GM18858 (cell line): ENCODE results near the gene HAX1.
"Not testable (repeated sequence)": the region's sequence is repeated elsewhere in the genome, so short reads cannot be mapped to it uniquely, and the experiment has no call there.

Experiments used
- ATAC-seq: cut with Tn5 transposase; IDR thresholded peaks from one replicate; pipeline ENCODE4 v1.9.1; 2021; ENCODE audit not compliant: unreplicated experiment

Gene HAX1

DNA sequence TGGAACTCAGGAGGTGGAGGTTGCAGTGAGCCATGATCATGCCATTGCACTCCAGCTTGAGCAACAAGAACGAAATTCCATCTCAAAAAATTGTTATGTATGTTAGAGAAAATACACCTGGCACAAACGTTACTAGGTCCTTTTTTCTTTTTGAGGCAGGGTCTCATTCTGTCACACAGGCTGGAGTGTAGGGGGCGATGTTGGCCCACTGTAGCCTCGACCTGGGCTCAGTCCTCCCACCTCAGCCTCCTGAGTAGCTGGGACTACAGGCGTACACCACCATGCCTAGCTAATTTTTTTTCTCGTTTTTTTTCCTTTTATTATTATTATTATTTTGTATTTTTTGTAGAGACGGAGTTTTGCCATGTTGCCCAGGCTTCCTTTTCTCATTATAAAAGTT, 4.4 kb downstream of the HAX1 start:
- no peak for ATAC-seq

DNA sequence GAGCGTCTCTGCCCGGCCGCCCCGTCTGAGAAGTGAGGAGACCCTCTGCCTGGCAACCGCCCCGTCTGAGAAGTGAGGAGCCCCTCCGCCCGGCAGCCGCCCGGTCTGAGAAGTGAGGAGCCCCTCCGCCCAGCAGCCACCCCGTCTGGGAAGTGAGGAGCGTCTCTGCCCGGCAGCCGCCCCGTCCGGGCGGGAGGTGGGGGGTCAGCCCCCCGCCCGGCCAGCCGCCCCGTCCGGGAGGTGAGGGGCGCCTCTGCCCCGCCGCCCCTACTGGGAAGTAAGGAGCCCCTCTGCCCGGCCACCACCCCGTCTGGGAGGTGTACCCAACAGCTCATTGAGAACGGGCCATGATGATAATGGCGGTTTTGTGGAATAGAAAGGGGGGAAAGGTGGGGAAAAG, 15.2 kb downstream of the HAX1 start:
- ATAC-seq: not testable (repeated sequence)

DNA sequence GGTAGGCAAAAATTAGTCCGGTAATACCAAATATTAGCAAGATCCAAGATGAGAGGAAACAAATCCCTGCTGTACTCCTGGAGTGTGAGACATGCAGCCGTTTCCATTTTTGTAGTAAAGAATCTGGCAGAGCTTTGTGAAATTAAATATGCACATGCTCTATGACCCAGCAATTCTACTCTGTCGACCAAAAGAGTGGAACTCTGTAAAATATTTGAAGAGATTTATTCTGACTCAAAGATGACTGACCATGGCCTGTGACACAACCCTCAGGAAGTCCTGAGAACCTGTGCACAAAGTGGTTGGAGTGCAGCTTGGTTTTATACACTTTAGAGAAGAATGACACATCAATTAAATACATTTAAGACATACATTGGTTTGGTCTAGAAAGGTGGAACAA, 16.2 kb downstream of the HAX1 start:
- ATAC-seq: no peak

DNA sequence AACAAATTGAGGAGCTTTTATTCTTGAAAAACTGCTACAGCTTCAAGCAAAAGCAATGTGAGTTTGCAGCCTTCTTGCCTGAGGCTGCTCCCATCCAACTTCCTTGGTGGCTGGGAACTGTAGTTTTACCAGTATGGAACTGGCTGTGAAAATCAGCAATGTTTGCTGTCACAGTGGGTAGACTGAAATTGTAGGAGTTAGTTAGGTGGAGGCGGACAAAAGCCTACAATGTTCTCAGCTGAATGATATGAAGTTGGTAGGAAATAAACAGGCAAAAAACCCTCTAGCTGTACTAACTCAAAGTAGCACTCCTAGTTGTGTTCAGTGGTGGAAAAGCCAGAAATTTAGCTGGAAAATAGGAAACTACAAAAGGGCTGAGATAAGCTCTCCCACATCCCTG, 18.5 kb downstream of the HAX1 start:
- no peak for ATAC-seq

DNA sequence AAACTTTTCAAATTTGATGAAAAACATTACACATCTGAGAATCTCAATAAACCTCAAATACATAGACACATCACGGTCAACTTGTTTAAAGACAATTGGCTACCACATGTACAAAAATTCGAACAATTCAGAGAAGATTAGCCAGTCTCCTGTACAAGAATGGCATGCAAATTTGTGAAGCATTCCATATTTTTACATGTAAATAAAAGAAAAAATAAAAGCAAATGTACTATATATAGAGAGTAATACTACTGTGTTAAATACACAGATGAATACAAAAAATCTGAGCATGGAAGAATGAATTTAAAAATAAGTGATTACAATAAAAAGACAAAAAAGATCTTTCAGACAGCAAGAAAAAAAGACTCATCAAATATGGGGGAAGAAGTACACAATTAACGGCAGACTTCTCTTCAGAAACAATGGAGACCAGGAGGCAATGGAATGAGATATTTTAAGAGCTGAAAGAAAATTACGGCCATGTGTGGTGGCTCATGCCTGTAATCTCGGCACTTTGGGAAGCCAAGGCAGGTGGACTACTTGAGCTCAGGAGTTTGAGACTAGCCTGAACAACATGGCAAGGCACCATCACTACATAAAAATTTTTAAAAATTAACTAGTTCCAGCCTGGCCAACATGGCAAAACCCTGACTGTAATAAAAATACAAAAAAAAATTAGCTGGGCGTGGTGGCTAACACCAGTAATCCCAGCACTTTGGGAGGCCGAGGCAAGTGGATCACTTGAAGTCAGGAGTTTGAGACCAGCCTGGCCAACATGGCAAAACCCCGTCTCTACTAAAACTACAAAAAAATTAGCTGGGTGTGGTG, 23.2 kb downstream of the HAX1 start:
- no peak for ATAC-seq

DNA sequence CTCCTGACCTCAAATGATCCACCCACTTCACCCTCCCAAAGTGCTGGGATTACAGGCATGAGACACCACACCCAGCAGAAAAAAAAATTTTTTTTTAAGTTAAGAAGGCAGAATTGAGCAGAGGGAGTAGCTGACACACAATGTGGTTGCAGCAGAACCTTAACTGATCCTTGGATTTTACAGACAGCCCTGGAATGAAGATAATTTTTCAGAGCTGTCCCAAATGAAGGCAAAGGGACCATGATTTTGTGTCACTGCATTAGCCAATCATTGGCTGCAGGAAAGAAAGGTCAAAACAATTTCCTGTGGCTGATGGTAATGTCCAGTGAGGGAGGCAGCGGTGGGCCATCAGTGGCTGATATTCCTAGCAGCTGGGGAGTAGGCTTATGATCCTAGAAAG, 29.2 kb downstream of the HAX1 start:
- ATAC-seq: no peak

DNA sequence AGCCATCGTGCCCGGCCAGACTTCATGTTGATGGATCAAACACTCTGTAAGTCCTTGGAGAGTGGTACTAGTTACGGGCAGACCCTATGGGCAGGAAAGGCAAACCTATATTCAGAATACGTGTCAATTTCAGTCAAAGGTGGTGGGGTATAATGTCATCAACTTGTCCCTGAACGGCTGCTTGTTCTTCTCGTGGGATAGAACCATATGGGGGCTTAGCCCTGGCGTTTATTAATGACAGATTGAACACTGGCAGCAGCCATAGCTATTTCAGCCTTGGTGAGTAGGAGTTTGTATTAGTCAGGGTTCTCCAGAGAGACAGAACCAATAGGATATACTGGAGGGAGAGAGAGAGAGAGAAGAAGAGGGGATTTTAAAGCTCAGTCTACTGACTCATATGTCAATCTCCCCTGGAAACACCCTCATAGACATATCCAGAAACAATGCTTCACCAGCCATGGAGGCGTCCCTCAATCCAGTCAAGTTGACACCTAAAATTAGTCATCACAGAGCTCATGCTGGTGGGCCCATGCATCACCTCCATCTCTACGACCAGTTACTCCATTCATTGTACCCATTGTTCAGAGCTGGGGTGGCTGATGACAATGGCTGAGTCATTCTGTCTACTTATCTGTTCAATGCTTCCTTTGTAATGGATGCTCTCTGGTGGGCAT, 32.4 kb downstream of the HAX1 start:
- no peak for ATAC-seq

DNA sequence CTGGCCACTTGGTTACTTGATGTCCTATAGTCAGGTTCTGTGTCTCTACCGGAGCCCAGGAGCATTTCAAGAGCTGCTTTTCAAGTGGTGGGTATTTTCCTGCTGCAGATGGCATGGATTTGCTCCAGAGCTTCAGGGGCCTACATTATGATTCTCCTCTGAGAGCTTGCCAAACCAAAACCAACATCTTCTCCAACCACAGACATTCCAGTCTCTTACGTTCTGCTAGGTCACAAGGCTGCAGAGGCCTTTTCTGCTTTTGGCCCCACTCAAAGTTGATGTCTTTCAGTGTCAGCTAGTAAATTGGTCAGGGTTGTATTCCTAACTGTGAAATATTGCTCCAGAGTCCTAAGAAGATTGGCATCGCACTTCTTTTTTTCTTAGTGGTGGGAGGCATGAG, 33.7 kb downstream of the HAX1 start:
- ATAC-seq: no peak

DNA sequence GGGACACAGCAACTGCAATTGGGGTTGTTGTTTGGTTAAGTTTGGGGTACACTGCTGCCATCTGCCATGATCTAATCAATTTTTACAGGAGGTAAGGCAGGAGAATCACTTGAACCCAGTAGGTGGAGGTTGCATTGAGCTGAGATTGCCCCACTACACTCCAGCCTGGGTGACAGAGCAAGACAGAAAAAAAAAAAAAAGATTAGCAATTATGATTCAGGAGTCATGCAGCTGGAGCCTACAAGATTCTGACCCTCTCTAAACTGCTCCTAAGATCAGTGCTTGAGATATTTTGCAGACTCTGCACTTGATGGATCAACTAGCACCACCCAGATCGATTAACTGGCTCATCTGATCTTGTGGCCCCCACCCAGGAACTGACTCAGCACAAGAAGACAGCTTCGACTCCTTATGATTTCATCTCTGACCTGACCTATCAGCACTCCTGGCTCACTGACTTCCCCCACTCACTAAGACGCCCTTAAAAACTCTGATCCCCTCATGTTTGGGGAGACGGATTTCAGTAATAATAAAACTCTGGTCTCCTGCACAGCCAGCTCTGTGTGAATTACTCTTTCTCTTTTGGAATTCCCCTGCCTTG, 35.3 kb downstream of the HAX1 start:
- not testable (repeated sequence) for ATAC-seq

DNA sequence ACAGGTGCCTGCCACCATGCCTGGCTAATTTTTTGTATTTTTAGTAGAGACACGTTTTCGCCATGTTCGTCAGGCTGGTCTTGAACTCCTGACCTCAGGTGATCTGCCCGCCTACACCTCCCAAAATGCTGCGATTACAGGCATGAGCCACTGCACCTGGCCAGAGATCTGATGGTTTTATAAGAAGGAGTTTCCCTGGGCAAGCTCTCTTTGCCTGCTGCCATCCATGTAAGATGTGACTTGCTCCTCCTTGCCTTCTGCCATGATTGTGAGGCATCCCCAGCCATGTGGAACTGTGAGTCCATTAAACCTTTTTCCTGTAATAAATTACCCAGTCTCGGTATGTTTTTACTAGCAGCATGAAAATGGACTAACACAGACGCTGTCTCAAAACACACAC, 36.7 kb downstream of the HAX1 start:
- not testable (repeated sequence) for ATAC-seq

DNA sequence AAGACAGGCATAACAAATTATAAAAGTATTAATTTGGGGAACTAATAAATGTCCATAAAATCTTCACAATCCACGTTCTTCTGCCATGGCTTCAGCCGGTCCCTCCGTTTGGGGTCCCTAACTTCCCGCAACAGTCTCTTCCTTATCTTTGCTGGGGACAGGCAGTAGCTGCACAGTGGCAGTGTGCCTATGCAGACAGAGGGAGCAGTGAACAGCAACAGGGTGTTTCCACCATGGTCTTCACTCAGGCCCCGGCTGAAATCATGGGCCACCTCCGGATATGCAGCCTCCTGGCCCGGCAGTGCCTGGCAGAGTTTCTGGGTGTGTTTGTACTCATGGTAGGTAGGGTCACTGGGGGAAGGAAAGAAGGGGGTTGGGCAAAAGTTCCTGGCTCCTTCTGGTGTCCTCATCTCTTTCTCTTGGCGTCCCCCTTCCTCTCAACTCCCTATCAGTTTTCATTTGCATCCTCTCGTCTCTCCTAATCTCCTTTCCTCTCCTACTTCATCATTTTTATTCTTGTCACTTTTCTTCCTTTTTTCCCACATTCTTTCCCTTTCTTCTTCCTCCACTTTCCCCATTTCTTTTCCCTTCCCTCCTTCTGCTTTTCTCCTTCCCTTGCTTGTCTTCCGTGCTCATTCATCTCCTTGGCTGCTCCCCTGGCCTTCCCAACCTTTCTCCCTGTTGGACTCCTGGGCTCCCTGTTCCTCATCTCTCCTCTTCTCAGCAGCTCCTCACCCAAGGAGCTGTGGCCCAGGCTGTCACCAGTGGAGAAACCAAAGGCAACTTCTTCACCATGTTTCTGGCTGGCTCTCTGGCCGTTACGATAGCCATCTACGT, 40.0 kb downstream of the HAX1 start:
- ATAC-seq: not testable (repeated sequence)

DNA sequence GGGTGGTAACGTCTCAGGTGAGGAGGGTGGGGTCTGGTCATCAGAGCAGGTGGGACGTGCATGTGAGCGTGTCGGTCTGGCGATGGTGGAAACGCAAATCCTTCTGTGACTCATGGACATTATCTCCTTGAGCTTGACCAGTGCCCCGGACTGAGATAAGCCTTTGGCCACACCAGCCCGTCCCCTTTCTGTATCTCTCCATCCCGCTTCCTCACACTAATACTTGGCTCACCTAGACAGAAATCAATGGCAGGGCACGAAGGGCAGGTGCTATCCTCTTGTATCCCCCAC, 40.6 kb downstream of the HAX1 start:
- ATAC-seq: no peak

DNA sequence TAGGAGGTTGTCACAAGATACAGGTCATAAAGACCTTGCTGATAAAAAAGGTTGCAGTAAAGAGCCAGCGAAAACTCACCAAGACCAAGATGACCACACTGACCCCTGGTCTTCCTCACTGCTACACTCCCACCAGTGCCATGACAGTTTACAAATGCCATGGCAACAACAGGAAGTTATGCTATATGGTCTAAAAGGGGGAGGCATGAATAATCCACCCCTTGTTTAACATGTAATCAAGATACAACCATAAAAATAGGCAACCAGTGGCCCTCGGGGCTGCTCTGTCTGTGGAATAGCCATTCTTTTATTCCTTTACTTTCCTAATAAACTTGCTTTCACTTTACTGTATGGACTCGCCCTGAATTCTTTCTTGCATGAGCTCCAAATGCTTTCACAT, 41.8 kb downstream of the HAX1 start:
- ATAC-seq: not testable (repeated sequence)

DNA sequence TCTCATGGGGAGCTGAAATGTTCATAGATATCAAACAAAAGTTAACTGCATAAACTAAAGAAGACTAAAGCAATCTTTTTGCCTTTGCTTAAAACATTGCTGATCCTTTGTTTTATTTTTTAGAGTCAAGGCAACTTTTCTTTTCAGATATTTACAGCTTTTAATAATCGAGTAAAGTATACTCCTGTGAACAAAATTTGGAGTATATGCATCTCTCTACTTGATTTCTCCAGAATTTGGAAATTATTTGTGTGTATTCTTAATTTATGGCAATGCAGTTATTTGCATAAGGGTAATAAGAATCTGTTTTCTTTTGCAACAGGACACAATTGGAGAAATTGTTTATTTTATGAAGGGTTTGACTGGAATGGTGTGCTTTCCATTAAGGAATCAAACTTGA, 44.3 kb downstream of the HAX1 start:
- no peak for ATAC-seq

DNA sequence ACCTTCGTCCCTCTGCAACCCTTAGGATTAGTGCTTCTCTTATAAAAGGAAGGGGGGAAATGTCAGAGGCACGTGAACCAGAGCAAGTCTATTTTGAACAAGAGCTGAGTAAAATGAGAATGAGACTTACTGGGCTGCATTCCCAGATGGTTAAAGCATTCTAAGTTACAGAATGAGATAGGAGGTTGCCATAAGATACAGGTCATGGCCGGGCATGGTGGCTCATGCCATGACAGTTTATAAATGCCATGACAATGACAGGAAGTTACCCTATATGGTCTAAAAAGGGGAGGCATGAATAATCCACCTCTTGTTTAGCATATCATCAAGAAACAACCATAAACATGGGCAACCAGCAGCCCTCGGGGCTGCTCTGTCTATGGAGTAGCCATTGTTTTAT, 46.0 kb downstream of the HAX1 start:
- ATAC-seq: no peak

DNA sequence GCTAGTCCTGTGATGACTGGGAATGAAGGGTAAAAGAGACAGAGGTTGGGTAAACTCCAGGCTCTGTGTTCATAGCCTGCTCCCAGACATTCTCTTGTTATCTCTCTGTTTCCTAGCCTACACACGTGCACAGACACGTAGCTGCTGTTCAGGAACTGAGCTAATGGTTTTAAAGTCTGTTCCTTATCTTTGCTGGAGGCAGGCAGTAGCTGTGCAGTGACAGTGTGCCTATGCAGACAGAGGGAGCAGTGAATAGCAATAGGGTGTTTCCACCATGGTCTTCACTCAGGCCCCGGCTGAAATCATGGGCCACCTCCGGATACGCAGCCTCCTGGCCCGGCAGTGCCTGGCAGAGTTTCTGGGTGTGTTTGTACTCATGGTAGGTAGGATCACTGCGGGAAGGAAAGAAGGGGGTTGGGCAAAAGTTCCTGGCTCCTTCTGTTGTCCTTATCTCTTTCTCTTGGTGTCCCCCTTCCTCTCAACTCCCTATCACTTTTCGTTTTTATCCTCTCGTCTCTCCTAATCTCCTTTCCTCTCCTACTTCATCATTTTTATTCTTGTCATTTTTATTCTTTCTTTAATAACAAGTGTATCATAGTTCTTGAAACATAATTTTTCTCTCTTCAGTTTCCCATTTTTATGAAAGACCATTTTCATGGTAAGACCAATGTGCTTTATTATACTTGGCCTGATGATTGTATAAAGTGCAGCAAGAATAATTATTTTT, 48.6 kb downstream of the HAX1 start, which contains the start of gene AQP10:
TSS of gene AQP10 (plus strand) at position 212 of the 727 bp plus-strand sequence. CDS start at position 275, 63 bp downstream.
- no peak for ATAC-seq

DNA sequence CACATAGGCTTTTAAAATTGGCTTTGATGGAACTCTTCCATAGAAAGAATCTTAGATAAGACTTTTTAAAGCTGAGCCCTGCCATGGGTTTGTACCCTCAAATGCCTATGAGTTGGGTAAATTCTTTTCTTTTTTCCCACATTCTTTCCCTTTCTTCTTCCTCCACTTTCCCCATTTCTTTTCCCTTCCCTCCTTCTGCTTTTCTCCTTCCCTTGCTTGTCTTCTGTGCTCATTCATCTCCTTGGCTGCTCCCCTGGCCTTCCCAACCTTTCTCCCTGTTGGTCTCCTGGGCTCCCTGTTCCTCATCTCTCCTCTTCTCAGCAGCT, 49.1 kb downstream of the HAX1 start:
- not testable (repeated sequence) for ATAC-seq

DNA sequence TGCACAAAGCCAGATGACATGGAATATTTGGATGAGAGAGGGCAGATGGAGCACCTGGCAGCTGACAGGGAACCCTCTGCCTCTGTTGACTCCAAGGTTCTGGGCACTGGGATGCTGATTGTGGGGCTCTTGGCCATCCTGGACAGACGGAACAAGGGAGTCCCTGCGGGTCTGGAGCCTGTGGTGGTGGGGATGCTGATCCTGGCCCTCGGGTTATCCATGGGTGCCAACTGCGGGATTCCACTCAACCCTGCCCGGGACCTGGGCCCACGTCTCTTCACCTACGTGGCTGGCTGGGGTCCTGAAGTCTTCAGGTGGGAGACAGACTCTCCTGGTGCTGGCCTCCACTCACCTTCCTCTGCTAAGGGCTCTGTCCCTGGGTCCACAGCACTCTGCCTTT, 51.1 kb downstream of the HAX1 start:
- ATAC-seq: no peak

DNA sequence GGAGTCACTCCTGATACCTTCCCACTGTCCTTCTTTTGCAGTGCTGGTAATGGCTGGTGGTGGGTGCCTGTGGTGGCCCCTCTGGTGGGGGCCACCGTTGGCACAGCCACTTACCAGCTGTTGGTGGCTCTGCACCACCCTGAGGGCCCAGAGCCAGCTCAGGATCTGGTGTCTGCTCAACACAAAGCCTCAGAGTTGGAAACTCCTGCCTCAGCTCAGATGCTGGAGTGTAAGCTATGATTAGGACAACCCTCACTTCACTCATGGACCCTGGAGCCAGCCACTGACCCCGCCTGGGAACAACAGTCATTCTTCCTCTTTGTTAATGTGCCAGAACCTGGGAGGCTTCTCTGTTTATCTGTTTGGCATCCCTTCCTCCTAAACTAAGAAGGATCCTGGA, 51.8 kb downstream of the HAX1 start:
- ATAC-seq: no peak

DNA sequence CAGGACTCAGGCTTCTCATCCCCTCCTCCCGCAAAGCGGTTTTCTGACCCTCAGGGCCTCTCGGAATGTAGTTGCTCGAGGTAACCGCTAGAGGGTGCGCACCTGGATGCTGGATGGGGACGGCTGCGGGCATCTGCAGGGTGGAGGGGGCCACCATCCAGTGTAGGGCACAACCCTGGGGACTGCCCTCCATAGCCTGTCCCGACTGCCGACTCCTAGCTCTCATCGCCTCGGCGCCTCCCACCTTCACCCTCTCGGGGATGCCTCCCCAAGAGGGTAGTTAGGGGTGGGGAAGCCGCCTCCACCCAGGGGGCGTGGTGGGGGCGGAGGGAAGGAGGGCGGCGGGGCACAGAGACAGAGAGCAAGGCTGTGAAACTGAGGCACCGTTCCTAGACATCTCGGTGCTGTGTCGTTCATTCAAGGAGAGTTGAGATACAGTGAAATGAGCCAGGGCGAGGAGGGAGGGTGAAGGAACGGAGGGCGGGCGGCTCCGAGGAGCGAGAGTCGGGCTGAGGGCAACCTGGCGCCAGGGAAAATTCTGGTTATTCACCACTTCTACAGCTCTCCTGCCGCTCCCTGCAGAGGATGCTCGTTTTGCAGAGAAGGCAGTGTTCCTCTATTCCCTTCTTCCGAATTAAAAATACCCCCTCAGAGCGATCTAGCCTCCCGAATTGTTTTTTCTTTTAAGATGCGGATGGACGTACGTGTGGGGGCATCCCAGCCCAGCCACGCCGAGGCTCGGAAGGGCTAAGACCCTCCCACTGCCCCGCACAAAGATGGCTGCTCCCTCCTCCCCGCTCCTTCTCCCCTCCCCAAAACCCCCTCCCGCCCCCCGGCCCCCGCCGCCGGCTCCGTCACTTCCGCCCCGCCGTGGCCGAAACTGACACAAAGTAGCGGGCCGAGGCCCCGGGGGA, 52.5 kb downstream of the HAX1 start, which contains the start of gene ATP8B2:
TSS of gene ATP8B2 (plus strand) at position 857 of the 914 bp plus-strand sequence. CDS start 2,617 bp downstream, outside the sequence.
- no peak for ATAC-seq
